MM.1S (cell line): ENCODE measurements around the gene PELI1.
"Not testable (repeated sequence)": the region's sequence is repeated elsewhere in the genome, so short reads cannot be mapped to it uniquely, and the experiment has no call there.

Experiments used
- EZH2 ChIP-seq: fragments of 300-600 bp; sonication (generic); optimal IDR thresholded peaks from 2 replicates; pipeline ENCODE3; 2017; ENCODE audit warnings: low read depth, mild to moderate bottlenecking, antibody characterized with exemption, low read length, mixed read lengths
- EZH2phosphoT487 ChIP-seq: fragments of 300-600 bp; sonication (generic); IDR thresholded peaks from 2 replicates; pipeline ENCODE4 v1.6.1; 2018; ENCODE audit warnings: antibody characterized with exemption, low read length
- TF ChIP-seq, protein P1 (sequence below): fragments of 300-600 bp; sonication (generic); IDR thresholded peaks from 2 replicates; pipeline ENCODE4 v1.5.1; 2016; ENCODE audit warnings: antibody characterized with exemption, low read length, mixed read lengths

- TF ChIP-seq, protein P1, sequence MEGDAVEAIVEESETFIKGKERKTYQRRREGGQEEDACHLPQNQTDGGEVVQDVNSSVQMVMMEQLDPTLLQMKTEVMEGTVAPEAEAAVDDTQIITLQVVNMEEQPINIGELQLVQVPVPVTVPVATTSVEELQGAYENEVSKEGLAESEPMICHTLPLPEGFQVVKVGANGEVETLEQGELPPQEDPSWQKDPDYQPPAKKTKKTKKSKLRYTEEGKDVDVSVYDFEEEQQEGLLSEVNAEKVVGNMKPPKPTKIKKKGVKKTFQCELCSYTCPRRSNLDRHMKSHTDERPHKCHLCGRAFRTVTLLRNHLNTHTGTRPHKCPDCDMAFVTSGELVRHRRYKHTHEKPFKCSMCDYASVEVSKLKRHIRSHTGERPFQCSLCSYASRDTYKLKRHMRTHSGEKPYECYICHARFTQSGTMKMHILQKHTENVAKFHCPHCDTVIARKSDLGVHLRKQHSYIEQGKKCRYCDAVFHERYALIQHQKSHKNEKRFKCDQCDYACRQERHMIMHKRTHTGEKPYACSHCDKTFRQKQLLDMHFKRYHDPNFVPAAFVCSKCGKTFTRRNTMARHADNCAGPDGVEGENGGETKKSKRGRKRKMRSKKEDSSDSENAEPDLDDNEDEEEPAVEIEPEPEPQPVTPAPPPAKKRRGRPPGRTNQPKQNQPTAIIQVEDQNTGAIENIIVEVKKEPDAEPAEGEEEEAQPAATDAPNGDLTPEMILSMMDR = not testable (repeated sequence)
- TF ChIP-seq EZH2phosphoT487, EZH2: not testable (repeated sequence)
Observed at GRCh38 chr2:64100584-64100983, 43.6 kb downstream of the PELI1 start.
